ENCODE results near the gene KRT37. TPM values are rescaled to one million over a fixed set of nuclear protein-coding genes. Genes with fewer than 3 reads are reported as not detected.
"Not testable (repeated sequence)": the region's sequence is repeated elsewhere in the genome, so short reads cannot be mapped to it uniquely, and the experiment has no call there.

Gene KRT37
- total RNA-seq, 4 donors from 2014 or later = not detected

- Histone ChIP-seq H3K4me1 (peaks cover 0 to 8% (median 0%) of the 10 kb centered on the region in 3 donors), H3K36me3 (no peaks in the 10 kb centered on the region), H3K9me3 (no peaks in the 10 kb centered on the region), H3K27ac (no peak overlapping the region), H3K27me3 (no peaks in the 10 kb centered on the region), H3K4me3 (no peak overlapping the region)
- no peak for ATAC-seq
- 43 to 45% methylated on average over 4 of the region's 4 CpGs for WGBS, 2 donors (ENCODE audit: low coverage in 1 of 2)
- no peak for TF ChIP-seq EP300 (IDR thresholded peaks at IDR 0.05)
- TF ChIP-seq POLR2A (IDR thresholded peaks at IDR 0.05) = no peak
- no peak for TF ChIP-seq POLR2AphosphoS5 (IDR thresholded peaks at IDR 0.05)
- no peak for TF ChIP-seq CTCF (IDR thresholded peaks at IDR 0.05)
Observed at GRCh38 chr17:41433586-41433985, 9.2 kb upstream of the KRT37 start.

GRCh38 chr17:41430376-41430775 lies 6.0 kb upstream of the KRT37 start:
- not testable (repeated sequence) for H3K27me3 ChIP-seq, H3K4me1 ChIP-seq, H3K4me3 ChIP-seq, H3K9me3 ChIP-seq, H3K36me3 ChIP-seq, ATAC-seq, H3K27ac ChIP-seq
- 78 to 80% methylated on average over 1 to 9 of the region's 9 CpGs for WGBS, 2 donors (ENCODE audit: low coverage in 1 of 2)

- no peak for TF ChIP-seq CTCF (IDR thresholded peaks at IDR 0.05)
- TF ChIP-seq POLR2AphosphoS5 (IDR thresholded peaks at IDR 0.05) = no peak
- no peak for TF ChIP-seq POLR2A (IDR thresholded peaks at IDR 0.05)
- TF ChIP-seq EP300 (IDR thresholded peaks at IDR 0.05) = no peak
- Histone ChIP-seq H3K9me3 (no peaks in the 10 kb centered on the region), H3K4me1 (peaks cover 0 to 5% (median 0%) of the 10 kb centered on the region in 3 donors), H3K4me3 (no peak overlapping the region), H3K27me3 (no peaks in the 10 kb centered on the region), H3K27ac (no peak overlapping the region), H3K36me3 (no peaks in the 10 kb centered on the region)
- WGBS, 2 donors (ENCODE audit: low coverage in 1 of 2) = 74 to 80% methylated on average over 1 to 5 of the region's 7 CpGs
- no peak for ATAC-seq
Observed at GRCh38 chr17:41429667-41430066, 5.3 kb upstream of the KRT37 start.

- no peaks in the 10 kb centered on the region for H3K4me1 ChIP-seq
- H3K9me3 ChIP-seq = no peaks in the 10 kb centered on the region
- H3K27me3 ChIP-seq = no peaks in the 10 kb centered on the region
- 73 to 77% methylated on average over 2 to 4 of the region's 4 CpGs for WGBS, 2 donors (ENCODE audit: low coverage in 1 of 2)
- no peak overlapping the region for H3K27ac ChIP-seq
- ATAC-seq = no peak
- TF ChIP-seq CTCF (IDR thresholded peaks at IDR 0.05) (no peak), EP300 (IDR thresholded peaks at IDR 0.05) (no peak), POLR2AphosphoS5 (IDR thresholded peaks at IDR 0.05) (no peak), POLR2A (IDR thresholded peaks at IDR 0.05) (no peak)
- no peak overlapping the region for H3K4me3 ChIP-seq
- no peaks in the 10 kb centered on the region for H3K36me3 ChIP-seq
Observed at GRCh38 chr17:41428591-41429291, 4.4 kb upstream of the KRT37 start.

GRCh38 chr17:41422586-41422985 lies 1.8 kb downstream of the KRT37 start:
- H3K4me3 ChIP-seq, H3K4me1 ChIP-seq, H3K36me3 ChIP-seq, H3K27ac ChIP-seq, H3K27me3 ChIP-seq, H3K9me3 ChIP-seq, ATAC-seq: not testable (repeated sequence)
- WGBS, 2 donors (ENCODE audit: low coverage in 1 of 2) = 97% methylated on average over 6 of the region's 11 CpGs; no CpG with 5 or more reads in 1 of the 2 donors

- no peak overlapping the region for H3K4me3 ChIP-seq
- TF ChIP-seq EP300 (IDR thresholded peaks at IDR 0.05) (no peak), POLR2AphosphoS5 (IDR thresholded peaks at IDR 0.05) (no peak), POLR2A (IDR thresholded peaks at IDR 0.05) (no peak), CTCF (IDR thresholded peaks at IDR 0.05) (no peak)
- no peak for ATAC-seq
- peaks cover 0 to 12% (median 3%) of the 10 kb centered on the region in 3 donors for H3K4me1 ChIP-seq
- no peaks in the 10 kb centered on the region for H3K27me3 ChIP-seq
- no peaks in the 10 kb centered on the region for H3K9me3 ChIP-seq
- WGBS, 2 donors (ENCODE audit: low coverage in 1 of 2) = 58 to 77% methylated on average over 4 of the region's 4 CpGs
- H3K36me3 ChIP-seq = no peaks in the 10 kb centered on the region
- H3K27ac ChIP-seq = no peak overlapping the region
Observed at GRCh38 chr17:41421617-41422016, 2.8 kb downstream of the KRT37 start.
